Type B pancreatic cell (in vitro differentiated cells): ENCODE measurements around the gene CCDC82. TPM values are rescaled to one million over a fixed set of nuclear protein-coding genes. Genes with fewer than 3 reads are reported as not detected.

ENCODE experiments used
- DNase-seq: peaks from one replicate; pipeline ENCODE4 v3.0.0; 2021; ENCODE audit warnings: mixed read lengths; ENCODE audit not compliant: unreplicated experiment; ENCODE audit errors: extremely low spot score
- H3K27ac Mint-ChIP-seq: 2 replicates; pipeline ENCODE4 v1.8.0; 2021; ENCODE audit warnings: mild to moderate bottlenecking, mixed read lengths
- H3K27me3 Mint-ChIP-seq: 2 replicates; pipeline ENCODE4 v1.8.0; 2021; ENCODE audit warnings: mixed read lengths
- H3K36me3 Mint-ChIP-seq: 2 replicates; pipeline ENCODE4 v1.8.0; 2021; ENCODE audit warnings: mixed read lengths
- H3K4me1 Mint-ChIP-seq: one replicate; pipeline ENCODE4 v1.8.0; 2021; ENCODE audit warnings: mixed read lengths; ENCODE audit not compliant: unreplicated experiment
- H3K4me3 Mint-ChIP-seq: 2 replicates; pipeline ENCODE4 v1.8.0; 2021; ENCODE audit warnings: mild to moderate bottlenecking, mixed read lengths
- H3K9me3 Mint-ChIP-seq: 2 replicates; pipeline ENCODE4 v1.8.0; 2021; ENCODE audit warnings: mixed read lengths
- total RNA-seq: library from RNA; stranded (reverse); gene quantifications from 2 replicates; pipeline ENCODE4 v1.2.1, GENCODE V29; 2021; ENCODE audit warnings: low replicate concordance
- TF ChIP-seq, protein P1 (sequence below): fragments of 200-600 bp; sonication (generic); conservative IDR thresholded peaks from 2 replicates; pipeline ENCODE4 v1.5.0; 2021; ENCODE audit warnings: antibody characterized with exemption, mild to moderate bottlenecking

The CCDC82 gene
- total RNA-seq, 1 donor from 2014 or later, result 21.7 TPM

DNA sequence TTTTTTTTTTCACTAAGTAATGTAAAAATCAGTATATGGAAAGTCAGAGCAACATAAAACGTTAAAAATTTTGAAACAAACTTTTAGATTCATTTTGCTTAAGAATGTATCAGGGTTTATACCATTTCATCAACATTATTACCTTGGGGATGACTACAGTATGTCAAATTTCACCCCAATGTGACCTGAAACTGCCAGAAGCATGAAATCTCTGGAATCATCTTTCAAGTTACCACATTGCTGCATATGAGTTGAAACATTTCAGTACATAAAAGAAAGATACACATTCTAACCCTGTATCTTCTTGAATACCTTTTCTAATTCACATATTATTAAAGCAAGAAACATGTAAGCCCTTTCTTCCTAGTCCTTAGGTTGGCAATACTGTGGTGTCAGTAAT lies 79.5 kb downstream of the CCDC82 start:
- Mint-ChIP-seq H3K9me3 (no peaks in the 10 kb centered on the region), H3K4me3 (no peak overlapping the region), H3K27ac (peak overlapping the region; percentile 51), H3K36me3 (peaks cover 12% of the 10 kb centered on the region), H3K27me3 (no peaks in the 10 kb centered on the region), H3K4me1 (peaks cover 56% of the 10 kb centered on the region)
- DNase-seq, result no peak
- TF ChIP-seq, protein P1, sequence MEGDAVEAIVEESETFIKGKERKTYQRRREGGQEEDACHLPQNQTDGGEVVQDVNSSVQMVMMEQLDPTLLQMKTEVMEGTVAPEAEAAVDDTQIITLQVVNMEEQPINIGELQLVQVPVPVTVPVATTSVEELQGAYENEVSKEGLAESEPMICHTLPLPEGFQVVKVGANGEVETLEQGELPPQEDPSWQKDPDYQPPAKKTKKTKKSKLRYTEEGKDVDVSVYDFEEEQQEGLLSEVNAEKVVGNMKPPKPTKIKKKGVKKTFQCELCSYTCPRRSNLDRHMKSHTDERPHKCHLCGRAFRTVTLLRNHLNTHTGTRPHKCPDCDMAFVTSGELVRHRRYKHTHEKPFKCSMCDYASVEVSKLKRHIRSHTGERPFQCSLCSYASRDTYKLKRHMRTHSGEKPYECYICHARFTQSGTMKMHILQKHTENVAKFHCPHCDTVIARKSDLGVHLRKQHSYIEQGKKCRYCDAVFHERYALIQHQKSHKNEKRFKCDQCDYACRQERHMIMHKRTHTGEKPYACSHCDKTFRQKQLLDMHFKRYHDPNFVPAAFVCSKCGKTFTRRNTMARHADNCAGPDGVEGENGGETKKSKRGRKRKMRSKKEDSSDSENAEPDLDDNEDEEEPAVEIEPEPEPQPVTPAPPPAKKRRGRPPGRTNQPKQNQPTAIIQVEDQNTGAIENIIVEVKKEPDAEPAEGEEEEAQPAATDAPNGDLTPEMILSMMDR, result no peak

DNA sequence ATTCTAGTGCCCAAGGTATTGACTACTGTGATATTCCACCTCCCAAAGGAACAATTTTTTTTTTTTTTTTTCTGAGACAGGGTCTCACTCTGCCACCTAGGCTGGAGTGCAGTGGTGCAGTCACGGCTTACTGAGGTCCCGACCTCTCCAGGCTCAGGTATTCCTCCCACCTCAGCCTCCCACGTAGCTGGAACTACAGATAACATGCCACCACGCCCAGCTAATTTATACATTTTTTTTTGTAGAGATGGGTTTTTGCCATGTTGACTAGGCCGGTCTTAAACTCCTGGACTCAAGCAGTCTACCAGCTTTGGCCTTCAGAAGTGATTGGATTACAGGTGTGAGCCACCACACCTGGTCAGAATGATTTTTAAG lies 80.1 kb downstream of the CCDC82 start:
- Mint-ChIP-seq H3K27ac (peak overlapping the region; percentile 75), H3K36me3 (peaks cover 12% of the 10 kb centered on the region), H3K9me3 (no peaks in the 10 kb centered on the region), H3K4me1 (peaks cover 52% of the 10 kb centered on the region), H3K27me3 (no peaks in the 10 kb centered on the region), H3K4me3 (peak overlapping the region; percentile 35)
- TF ChIP-seq, protein P1, result no peak
- DNase-seq, result no peak

DNA sequence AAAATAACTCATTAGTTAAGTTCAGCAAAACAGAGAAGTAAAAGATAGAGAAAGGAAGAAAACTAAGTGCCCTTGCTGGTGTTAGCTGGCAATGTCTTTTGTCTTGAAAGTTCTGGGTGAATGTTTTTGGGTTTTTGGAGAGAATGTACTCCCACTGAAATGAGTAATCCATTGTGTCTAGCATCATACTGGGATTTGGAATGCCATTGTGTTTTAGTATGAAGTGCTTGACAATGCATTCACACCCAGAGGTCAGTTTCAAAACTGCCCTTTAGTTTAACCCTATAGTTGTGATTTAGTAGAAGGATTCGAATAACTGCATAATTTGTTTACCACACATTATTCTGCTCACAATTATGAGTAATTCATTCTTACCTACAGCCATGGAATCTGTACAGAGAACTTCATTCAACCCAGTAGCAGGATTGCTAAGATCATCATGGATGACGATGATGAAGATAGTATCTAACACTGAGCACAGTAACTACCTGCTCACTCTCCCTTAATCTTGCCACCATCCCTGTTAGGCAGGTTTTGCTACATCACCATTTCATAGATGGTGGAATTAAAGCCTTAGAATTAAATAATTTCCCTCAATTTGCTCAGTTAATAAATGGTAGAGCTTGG lies 80.6 kb downstream of the CCDC82 start:
- Mint-ChIP-seq H3K36me3 (peaks cover 8% of the 10 kb centered on the region), H3K9me3 (no peaks in the 10 kb centered on the region), H3K27ac (peak overlapping the region; percentile 75), H3K4me3 (peak overlapping the region; percentile 35), H3K4me1 (peaks cover 50% of the 10 kb centered on the region), H3K27me3 (no peaks in the 10 kb centered on the region)
- TF ChIP-seq, protein P1, result no peak
- DNase-seq, result no peak

DNA sequence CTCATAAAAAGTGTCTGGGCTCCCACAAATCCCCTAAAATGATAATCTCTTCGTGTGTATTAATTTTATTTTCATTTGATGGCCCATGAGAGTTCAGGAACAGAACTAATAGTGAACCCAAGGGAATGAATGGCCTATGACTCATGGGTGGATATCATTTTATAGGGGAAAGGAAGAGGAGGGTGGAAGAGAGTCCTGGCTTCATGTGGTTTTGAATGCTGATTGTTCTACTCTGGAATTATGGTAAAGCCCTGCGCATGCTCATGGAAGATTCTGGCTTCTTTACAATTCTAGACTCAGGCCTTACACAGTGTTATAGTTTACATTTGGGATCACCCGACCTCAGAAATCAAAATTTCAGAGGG lies 82.0 kb downstream of the CCDC82 start:
- Mint-ChIP-seq H3K27me3 (no peaks in the 10 kb centered on the region), H3K9me3 (no peaks in the 10 kb centered on the region), H3K4me3 (peak overlapping the region; percentile 69), H3K27ac (peak overlapping the region; percentile 86), H3K4me1 (peaks cover 47% of the 10 kb centered on the region), H3K36me3 (peaks cover 5% of the 10 kb centered on the region)
- TF ChIP-seq, protein P1, result no peak
- no peak for DNase-seq

DNA sequence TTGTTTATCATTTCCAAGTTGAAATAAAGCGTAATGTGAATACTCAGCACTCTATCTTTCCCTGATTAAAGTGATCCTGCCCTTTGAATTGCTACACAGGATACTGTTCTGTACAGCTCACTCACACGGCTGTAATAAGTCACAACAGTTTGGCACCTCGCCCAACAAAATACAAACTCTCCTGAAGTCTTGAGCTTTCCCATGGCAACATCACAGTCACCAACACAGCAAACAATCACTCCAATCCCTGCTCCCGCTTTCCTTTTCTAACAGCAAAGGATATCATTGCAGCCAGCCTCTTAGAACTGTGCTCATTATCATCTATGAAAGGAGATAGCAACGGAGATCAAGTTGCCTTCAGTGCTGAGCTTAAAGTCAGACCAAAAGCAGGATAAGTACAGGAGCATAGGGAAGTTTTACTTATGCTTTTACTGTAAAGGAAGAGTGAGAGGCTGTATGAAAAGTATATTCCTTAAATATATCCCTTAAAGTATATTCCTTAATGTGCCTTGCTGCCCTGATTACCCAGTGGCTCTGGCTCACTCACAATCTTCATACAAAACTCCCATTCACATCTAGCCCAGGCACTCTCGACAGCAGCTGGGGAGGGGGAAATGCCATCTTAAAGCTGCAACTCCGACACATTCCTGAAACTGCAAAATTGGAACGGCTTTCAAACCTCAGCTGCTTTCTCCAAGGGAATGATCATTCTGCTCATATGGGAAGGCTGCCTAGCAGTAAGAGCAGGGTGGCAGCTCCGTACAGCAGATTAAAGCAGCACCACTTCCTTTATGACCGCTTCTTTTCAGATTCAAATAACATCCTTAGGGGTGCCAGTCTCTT lies 82.6 kb downstream of the CCDC82 start:
- DNase-seq, result no peak
- peaks cover 53% of the 10 kb centered on the region for H3K4me1 Mint-ChIP-seq
- peaks cover 5% of the 10 kb centered on the region for H3K36me3 Mint-ChIP-seq
- no peaks in the 10 kb centered on the region for H3K9me3 Mint-ChIP-seq
- H3K27ac Mint-ChIP-seq, result peak overlapping the region; percentile 86
- H3K27me3 Mint-ChIP-seq, result no peaks in the 10 kb centered on the region
- TF ChIP-seq, protein P1, result no peak
- H3K4me3 Mint-ChIP-seq, result peak overlapping the region; percentile 69
